ENCODE measurements around the gene JOSD2. TPM values are rescaled to one million over a fixed set of nuclear protein-coding genes. Genes with fewer than 3 reads are reported as not detected.

Gene JOSD2
- total RNA-seq, 2 donors from 2014 or later: 12.1 to 13.7 TPM

GRCh38 chr19:50551034-50551714 is 40.2 kb upstream of the JOSD2 start:
- Histone ChIP-seq H3K36me3 (ENCODE audit: control insufficient read depth, insufficient read depth, low read length) (no peaks in the 10 kb centered on the region), H3K27me3 (ENCODE audit: control insufficient read depth, insufficient read depth, low read length, poor library complexity, severe bottlenecking) (no peaks in the 10 kb centered on the region), H3K4me3 (ENCODE audit: low read length) (peak overlapping the region; percentile 70), H3K9ac (ENCODE audit: extremely low read depth, low read length, poor library complexity, severe bottlenecking) (no peak overlapping the region), H3K27ac (ENCODE audit: low read depth, low read length) (peak overlapping the region; percentile 68), H3K4me1 (ENCODE audit: control insufficient read depth, insufficient read depth, low read length) (no peaks in the 10 kb centered on the region), H3K9me3 (ENCODE audit: control insufficient read depth, low read length) (no peaks in the 10 kb centered on the region)
- peak; percentile 48 for DNase-seq
- TF ChIP-seq CTCF (conservative IDR thresholded peaks at IDR 0.05): no peak
- Mint-ChIP-seq H3K4me3 (peak overlapping the region; percentile 56), H3K4me1 (peaks cover 2% of the 10 kb centered on the region), H3K36me3 (ENCODE audit: low read depth) (no peaks in the 10 kb centered on the region), H3K27ac (no peak overlapping the region), H3K27me3 (ENCODE audit: insufficient read depth) (peaks cover 68% of the 10 kb centered on the region), H3K9me3 (no peaks in the 10 kb centered on the region)
- 22 to 37% methylated on average over 1 to 29 of the region's 32 CpGs for whole genome bisulfite sequencing, 2 experiments (ENCODE audit: insufficient coverage in 1 of 2, insufficient read length in 1 of 2)

- Histone ChIP-seq H3K9me3 (ENCODE audit: control insufficient read depth, low read length) (no peaks in the 10 kb centered on the region), H3K4me3 (ENCODE audit: low read length) (no peak overlapping the region), H3K9ac (ENCODE audit: extremely low read depth, low read length, poor library complexity, severe bottlenecking) (no peak overlapping the region), H3K4me1 (ENCODE audit: control insufficient read depth, insufficient read depth, low read length) (no peaks in the 10 kb centered on the region), H3K27me3 (ENCODE audit: control insufficient read depth, insufficient read depth, low read length, poor library complexity, severe bottlenecking) (no peaks in the 10 kb centered on the region), H3K36me3 (ENCODE audit: control insufficient read depth, insufficient read depth, low read length) (no peaks in the 10 kb centered on the region), H3K27ac (ENCODE audit: low read depth, low read length) (no peak overlapping the region)
- 69 to 80% methylated on average over 5 to 8 of the region's 8 CpGs for WGBS, 2 experiments (ENCODE audit: insufficient coverage in 1 of 2, insufficient read length in 1 of 2)
- no peak for DNase-seq
- Mint-ChIP-seq H3K27ac (no peak overlapping the region), H3K27me3 (ENCODE audit: insufficient read depth) (peaks cover 65% of the 10 kb centered on the region), H3K4me1 (peaks cover 2% of the 10 kb centered on the region), H3K4me3 (peak overlapping the region; percentile 6), H3K36me3 (ENCODE audit: low read depth) (no peaks in the 10 kb centered on the region), H3K9me3 (no peaks in the 10 kb centered on the region)
- no peak for TF ChIP-seq CTCF (conservative IDR thresholded peaks at IDR 0.05)
These were observed 39.6 kb upstream of the JOSD2 start for GRCh38 chr19:50550594-50550966.

- Histone ChIP-seq H3K27ac (ENCODE audit: low read depth, low read length) (no peak overlapping the region), H3K4me1 (ENCODE audit: control insufficient read depth, insufficient read depth, low read length) (no peaks in the 10 kb centered on the region), H3K36me3 (ENCODE audit: control insufficient read depth, insufficient read depth, low read length) (no peaks in the 10 kb centered on the region), H3K9ac (ENCODE audit: extremely low read depth, low read length, poor library complexity, severe bottlenecking) (no peak overlapping the region), H3K9me3 (ENCODE audit: control insufficient read depth, low read length) (no peaks in the 10 kb centered on the region), H3K27me3 (ENCODE audit: control insufficient read depth, insufficient read depth, low read length, poor library complexity, severe bottlenecking) (no peaks in the 10 kb centered on the region), H3K4me3 (ENCODE audit: low read length) (no peak overlapping the region)
- no peak overlapping the region for H3K27ac Mint-ChIP-seq
- H3K27me3 Mint-ChIP-seq (ENCODE audit: insufficient read depth): peaks cover 59% of the 10 kb centered on the region
- peak overlapping the region; percentile 6 for H3K4me3 Mint-ChIP-seq
- H3K4me1 Mint-ChIP-seq: peaks cover 2% of the 10 kb centered on the region
- no peak for DNase-seq
- H3K36me3 Mint-ChIP-seq (ENCODE audit: low read depth): no peaks in the 10 kb centered on the region
- 85 to 88% methylated on average over 6 to 17 of the region's 17 CpGs for WGBS, 2 experiments (ENCODE audit: insufficient coverage in 1 of 2, insufficient read length in 1 of 2)
- TF ChIP-seq CTCF (conservative IDR thresholded peaks at IDR 0.05): no peak
- no peaks in the 10 kb centered on the region for H3K9me3 Mint-ChIP-seq
These were observed 39.1 kb upstream of the JOSD2 start for GRCh38 chr19:50549927-50550593.
